ENCODE results near the gene CISTR. TPM values are rescaled to one million over a fixed set of nuclear protein-coding genes. Genes with fewer than 3 reads are reported as not detected.

The CISTR gene
- total RNA-seq, 1 experiment from 2014 or later: not detected

GRCh38 chr12:53755451-53755891 is 3.7 kb upstream of the CISTR start:
- Histone ChIP-seq H3K14ac (ENCODE audit: insufficient read depth, low read length) (no peak overlapping the region), H3K23me2 (ENCODE audit: insufficient read length, low read depth, low read length, poor library complexity, severe bottlenecking) (peaks cover 18% of the 10 kb centered on the region), H3K27me3 (ENCODE audit: insufficient read depth, low read length) (peaks cover 28% of the 10 kb centered on the region), H4K91ac (ENCODE audit: insufficient read length, low read depth, low read length) (no peak overlapping the region), H4K20me1 (ENCODE audit: control insufficient read depth, insufficient read depth, insufficient read length) (no peaks in the 10 kb centered on the region), H3T11ph (ENCODE audit: low read length) (no peak overlapping the region), H2AFZ (ENCODE audit: low read length) (no peak overlapping the region), H3K4ac (ENCODE audit: low read depth, low read length) (no peak overlapping the region), H3K56ac (ENCODE audit: insufficient read length, low read depth, low read length) (no peak overlapping the region), H3K23ac (ENCODE audit: insufficient read length, low read depth, low read length) (no peak overlapping the region), H2AK5ac (ENCODE audit: insufficient read length, low read length) (no peak overlapping the region), H3K18ac (ENCODE audit: insufficient read length, low read depth, low read length) (no peak overlapping the region), H3K9ac (ENCODE audit: extremely low read depth, insufficient read length, low read length) (no peak overlapping the region), H2BK5ac (ENCODE audit: insufficient read length, low read length) (no peak overlapping the region), H4K8ac (replicated peaks; ENCODE audit: insufficient read length, low read depth, low read length) (no peak overlapping the region), H2BK120ac (ENCODE audit: low read depth, low read length, poor library complexity, severe bottlenecking) (no peak overlapping the region), H3K4me1 (ENCODE audit: insufficient read depth, low read length) (peaks cover 5% of the 10 kb centered on the region; the same call in 1 of the 2 replicates), H3K4me2 (ENCODE audit: insufficient read depth, insufficient read length, low read length) (peak overlapping the region; percentile 17), H4K5ac (ENCODE audit: insufficient read length, low read depth, low read length) (no peak overlapping the region), H3K27ac (ENCODE audit: insufficient read length, low read depth, low read length) (no peak overlapping the region), H2BK15ac (ENCODE audit: low read depth, low read length) (no peak overlapping the region), H2BK12ac (ENCODE audit: insufficient read length, low read depth, low read length) (no peak overlapping the region), H3K79me2 (ENCODE audit: insufficient read depth, low read length) (no peaks in the 10 kb centered on the region), H3K79me1 (ENCODE audit: insufficient read depth, low read depth, low read length, poor library complexity, severe bottlenecking) (no peaks in the 10 kb centered on the region), H3K9me3 (ENCODE audit: control insufficient read depth, low read depth, low read length) (no peaks in the 10 kb centered on the region), H2BK20ac (ENCODE audit: low read depth, low read length, poor library complexity, severe bottlenecking) (no peak overlapping the region)
- H3K36me3 Mint-ChIP-seq (ENCODE audit: insufficient read depth in 1 of 3, low read depth in 3 of 3): peaks cover 0 to 2% (median 0%) of the 10 kb centered on the region in 3 experiments; a peak in 1 of 7 replicates
- no peak overlapping the region for H3K27ac Mint-ChIP-seq
- H3K9me3 Mint-ChIP-seq: no peaks in the 10 kb centered on the region
- H3K4me3 Mint-ChIP-seq: peak overlapping the region in 1 of 2 experiments; percentile 9; a peak in 2 of 5 replicates
- peak; percentile 62 for TF ChIP-seq CTCF (conservative IDR thresholded peaks at IDR 0.05)
- H3K4me1 Mint-ChIP-seq: peaks cover 25 to 34% of the 10 kb centered on the region in 2 experiments
- no CpG with 5 or more reads among the region's 4 CpGs for WGBS (ENCODE audit: extremely low coverage, insufficient read length, low lambda C conversion rate)
- H3K27me3 Mint-ChIP-seq (ENCODE audit: low read depth): peaks cover 29% of the 10 kb centered on the region
- DNase-seq: peak; percentile 78
